ENCODE results near the gene NEUROD2. TPM values are rescaled to one million over a fixed set of nuclear protein-coding genes. Genes with fewer than 3 reads are reported as not detected.
A peak's percentile ranks its signal among the peaks of the same experiment; 100 is the strongest.

Gene NEUROD2
- polyA plus RNA-seq, 1 donor from 2014 or later: not detected

DNA sequence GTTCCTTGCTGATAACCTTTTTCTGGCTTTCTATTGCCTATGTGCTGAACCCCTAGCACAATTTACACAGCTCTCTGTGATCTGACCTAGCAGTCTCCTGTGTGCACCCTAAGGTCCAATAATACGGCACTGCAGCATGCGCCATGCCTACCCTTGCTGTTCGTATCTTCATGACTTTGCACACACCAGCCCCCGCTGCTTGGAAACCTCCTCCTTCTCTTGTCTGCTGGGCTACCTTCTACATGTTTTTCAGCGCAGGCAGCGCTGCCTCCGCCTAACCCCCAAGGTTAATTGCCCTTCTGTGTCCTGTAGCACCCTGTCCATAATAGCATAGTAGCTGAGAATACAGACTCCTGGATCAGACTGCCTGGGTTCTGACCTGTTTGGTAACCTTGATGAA is 30.6 kb upstream of the NEUROD2 start:
- no peak for TF ChIP-seq REST (IDR thresholded peaks at IDR 0.05; ENCODE audit: borderline replicate concordance)
- no peak for TF ChIP-seq SMC3 (conservative IDR thresholded peaks at IDR 0.05; ENCODE audit: poor library complexity)
- no peak for TF ChIP-seq EP300 (conservative IDR thresholded peaks at IDR 0.05; ENCODE audit: poor library complexity, severe bottlenecking)
- no peak for TF ChIP-seq CTCF (IDR thresholded peaks at IDR 0.05; ENCODE audit: poor library complexity, severe bottlenecking)
- no peak for TF ChIP-seq POLR2AphosphoS5 (IDR thresholded peaks at IDR 0.05)
- TF ChIP-seq RAD21 (conservative IDR thresholded peaks at IDR 0.05): no peak
- no peak for TF ChIP-seq EZH2 (IDR thresholded peaks at IDR 0.05; ENCODE audit: borderline replicate concordance, insufficient read depth, low read length, poor library complexity, severe bottlenecking)
- no peak for TF ChIP-seq TAF1 (IDR thresholded peaks at IDR 0.05; ENCODE audit: low read depth)
- no peak for TF ChIP-seq MXI1 (conservative IDR thresholded peaks at IDR 0.05; ENCODE audit: poor library complexity, severe bottlenecking)
- Histone ChIP-seq H2AFZ (ENCODE audit: low read depth, low read length) (no peak overlapping the region), H3K27ac (ENCODE audit: low read length) (no peak overlapping the region), H3K9ac (ENCODE audit: low read length) (peak overlapping the region; percentile 87), H3K4me3 (ENCODE audit: low read length) (peak overlapping the region; percentile 88), H3K36me3 (ENCODE audit: insufficient read depth, low read length) (no peaks in the 10 kb centered on the region), H3K9me3 (ENCODE audit: low read length) (no peaks in the 10 kb centered on the region), H3K79me2 (replicated peaks; ENCODE audit: insufficient read depth, low read length) (peaks cover 18% of the 10 kb centered on the region), H3K9me2 (ENCODE audit: insufficient read depth, low read length) (no peaks in the 10 kb centered on the region), H3F3A (ENCODE audit: insufficient read depth, low read length, poor library complexity, severe bottlenecking) (no peaks in the 10 kb centered on the region), H3K27me3 (ENCODE audit: insufficient read depth, low read depth, low read length) (no peaks in the 10 kb centered on the region), H4K20me1 (ENCODE audit: insufficient read depth) (no peaks in the 10 kb centered on the region), H3K4me2 (ENCODE audit: low read length) (peak overlapping the region; percentile 77)

DNA sequence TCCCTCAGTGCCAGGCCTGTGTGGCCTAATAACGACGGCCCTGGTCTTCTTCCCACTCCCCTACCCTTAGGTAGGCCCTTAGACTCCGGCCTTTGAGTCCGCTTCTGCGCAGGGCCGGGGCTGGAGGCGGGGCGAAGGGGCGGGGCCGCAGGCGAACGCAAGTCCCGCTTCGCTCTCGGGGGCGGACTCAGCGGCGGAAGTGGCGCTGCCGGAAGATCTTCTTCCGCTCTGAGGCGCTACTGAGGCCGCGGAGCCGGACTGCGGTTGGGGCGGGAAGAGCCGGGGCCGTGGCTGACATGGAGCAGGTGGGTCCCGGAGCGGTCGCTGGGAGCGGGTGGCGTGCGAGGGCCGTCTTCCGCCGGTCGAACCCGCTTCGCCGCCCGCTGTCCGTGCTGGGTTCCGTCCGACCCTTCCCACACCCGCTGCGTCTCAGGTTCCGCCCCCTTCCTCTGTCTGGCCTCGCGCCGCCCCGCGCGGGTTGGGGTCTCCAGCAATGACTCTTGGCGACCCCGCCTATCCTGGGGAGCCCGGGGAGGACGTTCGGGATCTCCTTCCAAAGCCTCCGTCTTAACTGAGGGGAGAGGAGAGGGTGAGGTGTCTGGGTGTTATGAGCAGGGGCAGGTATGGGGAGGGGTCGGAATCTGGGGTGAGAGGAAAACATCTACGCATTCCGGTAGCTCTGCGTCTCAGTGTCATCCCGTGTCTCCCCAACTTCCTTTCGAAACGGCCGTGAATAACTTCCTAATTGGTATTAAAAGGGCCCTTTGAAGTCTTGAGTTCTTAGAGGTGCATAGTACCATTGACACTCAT is 29.4 kb upstream of the NEUROD2 start, which contains the start of gene STARD3:
Gene STARD3 (plus strand): TSS at position 218 of the 810 bp plus-strand sequence. CDS start 16,388 bp downstream, outside the sequence.
- peak within 1 kb of the TSS; percentile 88 for H3K4me3 ChIP-seq (ENCODE audit: low read length)
- peaks cover 18% of the 10 kb centered on the region for H3K79me2 ChIP-seq (replicated peaks; ENCODE audit: insufficient read depth, low read length)

More for the DNA sequence above, 29.4 kb upstream of the NEUROD2 start, which contains the start of gene STARD3:
- Histone ChIP-seq H3K36me3 (ENCODE audit: insufficient read depth, low read length) (no peaks in the 10 kb centered on the region), H3K27me3 (ENCODE audit: insufficient read depth, low read depth, low read length) (no peaks in the 10 kb centered on the region), H3K9me3 (ENCODE audit: low read length) (no peaks in the 10 kb centered on the region), H3F3A (ENCODE audit: insufficient read depth, low read length, poor library complexity, severe bottlenecking) (no peaks in the 10 kb centered on the region), H3K4me2 (ENCODE audit: low read length) (peak within 1 kb of the TSS; percentile 77), H3K27ac (ENCODE audit: low read length) (peak within 1 kb of the TSS; percentile 76), H2AFZ (ENCODE audit: low read depth, low read length) (peak within 1 kb of the TSS; percentile 77), H3K9ac (ENCODE audit: low read length) (peak within 1 kb of the TSS; percentile 87), H4K20me1 (ENCODE audit: insufficient read depth) (no peaks in the 10 kb centered on the region), H3K9me2 (ENCODE audit: insufficient read depth, low read length) (no peaks in the 10 kb centered on the region)
- TF ChIP-seq POLR2AphosphoS5 (IDR thresholded peaks at IDR 0.05): peak; percentile 94
- peak; percentile 77 for TF ChIP-seq TAF1 (IDR thresholded peaks at IDR 0.05; ENCODE audit: low read depth)
- TF ChIP-seq RAD21 (conservative IDR thresholded peaks at IDR 0.05): no peak
- peak; percentile 68 for TF ChIP-seq REST (IDR thresholded peaks at IDR 0.05; ENCODE audit: borderline replicate concordance)
- TF ChIP-seq SMC3 (conservative IDR thresholded peaks at IDR 0.05; ENCODE audit: poor library complexity): peak; percentile 21
- no peak for TF ChIP-seq EZH2 (IDR thresholded peaks at IDR 0.05; ENCODE audit: borderline replicate concordance, insufficient read depth, low read length, poor library complexity, severe bottlenecking)
- TF ChIP-seq MXI1 (conservative IDR thresholded peaks at IDR 0.05; ENCODE audit: poor library complexity, severe bottlenecking): peak; percentile 82
- peak; percentile 57 for TF ChIP-seq CTCF (IDR thresholded peaks at IDR 0.05; ENCODE audit: poor library complexity, severe bottlenecking)
- peak; percentile 49 for TF ChIP-seq EP300 (conservative IDR thresholded peaks at IDR 0.05; ENCODE audit: poor library complexity, severe bottlenecking)

Measured in neural cell (in vitro differentiated cells).